NCI-H524 (cell line): ENCODE measurements around the gene SNCG.
A peak's percentile ranks its signal among the peaks of the same experiment; 100 is the strongest.
"Not testable (repeated sequence)": the region's sequence is repeated elsewhere in the genome, so short reads cannot be mapped to it uniquely, and the experiment has no call there.

ENCODE experiments used
- DNase-seq, 2 experiments: peaks; one replicate each; lab custom pipeline; 2025; lab: John Stamatoyannopoulos, UW

SNCG gene

GRCh38 chr10:86958116-86958900 is at the start of gene SNCG:
Gene SNCG, plus strand, starts transcription at chr10:86958599. Its CDS starts 99 bp downstream, at chr10:86958698.
- peak in 1 of 2 experiments; percentile 11 for DNase-seq

- DNase-seq: no peak
These were observed 43.7 kb upstream of the SNCG start for GRCh38 chr10:86914734-86915133.

GRCh38 chr10:86918022-86918471 is 40.4 kb upstream of the SNCG start:
- no peak for DNase-seq

DNA sequence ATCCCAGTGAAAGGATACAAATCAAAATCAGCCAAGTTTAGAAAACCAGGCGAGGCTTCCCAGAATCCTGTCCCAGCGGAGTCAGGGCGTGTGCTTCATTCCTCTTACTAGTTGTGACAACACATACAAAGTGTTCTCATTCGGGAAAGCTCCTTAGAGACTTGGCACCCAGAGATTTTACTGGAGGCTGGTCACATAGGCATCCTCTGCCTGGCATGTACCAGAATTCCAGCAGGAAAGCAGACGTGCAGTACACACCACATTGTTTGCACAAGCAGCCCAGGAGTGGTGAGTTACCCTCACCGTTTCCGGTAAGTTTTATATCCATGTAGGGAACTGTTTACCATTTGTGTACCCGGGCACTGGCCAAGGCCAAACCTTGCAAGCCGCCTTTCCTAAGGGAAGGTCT is 35.8 kb upstream of the SNCG start:
- DNase-seq: no peak

- DNase-seq: no peak
These were observed 28.7 kb upstream of the SNCG start for GRCh38 chr10:86929468-86930380.

DNA sequence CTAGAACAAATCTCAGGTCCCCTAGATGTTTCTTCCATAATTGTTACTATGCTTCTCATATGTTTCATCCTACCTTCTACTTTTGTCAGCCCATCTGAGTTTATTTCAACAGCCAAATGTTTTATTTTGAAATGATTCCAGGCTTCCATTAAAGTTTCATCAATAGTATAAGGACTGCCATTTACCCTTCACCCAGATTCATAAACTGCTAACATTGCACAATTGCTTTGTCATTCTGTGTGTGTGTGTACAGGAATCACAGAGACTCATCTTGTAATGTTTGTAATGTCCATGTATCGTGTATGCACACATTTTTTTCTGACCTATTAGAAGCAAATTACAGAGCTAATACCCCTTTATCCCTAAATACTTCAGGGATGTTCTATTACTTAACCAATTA is 26.5 kb upstream of the SNCG start:
- no peak for DNase-seq

DNA sequence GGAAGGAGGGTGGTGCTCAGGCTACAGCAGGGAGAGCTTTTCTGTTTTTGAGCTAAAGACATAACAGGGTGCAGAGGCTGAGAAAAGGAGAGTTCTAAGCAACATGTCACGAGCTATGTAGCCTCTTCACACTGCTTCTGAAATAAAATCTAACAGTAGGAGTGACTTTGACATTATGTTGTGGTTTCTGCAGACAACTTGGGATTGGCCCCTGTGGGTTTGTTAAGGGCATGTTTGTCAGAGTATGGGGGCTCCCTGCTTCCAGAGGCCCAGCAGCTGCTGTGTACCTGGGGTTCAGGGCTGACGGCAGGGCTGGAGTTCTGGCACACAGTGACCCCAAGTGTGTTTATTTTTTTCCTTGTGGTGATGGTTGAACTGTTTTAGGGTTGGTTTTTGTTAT is 25.7 kb upstream of the SNCG start:
- no peak for DNase-seq

GRCh38 chr10:86934162-86934711 is 24.2 kb upstream of the SNCG start:
- not testable (repeated sequence) for DNase-seq

DNA sequence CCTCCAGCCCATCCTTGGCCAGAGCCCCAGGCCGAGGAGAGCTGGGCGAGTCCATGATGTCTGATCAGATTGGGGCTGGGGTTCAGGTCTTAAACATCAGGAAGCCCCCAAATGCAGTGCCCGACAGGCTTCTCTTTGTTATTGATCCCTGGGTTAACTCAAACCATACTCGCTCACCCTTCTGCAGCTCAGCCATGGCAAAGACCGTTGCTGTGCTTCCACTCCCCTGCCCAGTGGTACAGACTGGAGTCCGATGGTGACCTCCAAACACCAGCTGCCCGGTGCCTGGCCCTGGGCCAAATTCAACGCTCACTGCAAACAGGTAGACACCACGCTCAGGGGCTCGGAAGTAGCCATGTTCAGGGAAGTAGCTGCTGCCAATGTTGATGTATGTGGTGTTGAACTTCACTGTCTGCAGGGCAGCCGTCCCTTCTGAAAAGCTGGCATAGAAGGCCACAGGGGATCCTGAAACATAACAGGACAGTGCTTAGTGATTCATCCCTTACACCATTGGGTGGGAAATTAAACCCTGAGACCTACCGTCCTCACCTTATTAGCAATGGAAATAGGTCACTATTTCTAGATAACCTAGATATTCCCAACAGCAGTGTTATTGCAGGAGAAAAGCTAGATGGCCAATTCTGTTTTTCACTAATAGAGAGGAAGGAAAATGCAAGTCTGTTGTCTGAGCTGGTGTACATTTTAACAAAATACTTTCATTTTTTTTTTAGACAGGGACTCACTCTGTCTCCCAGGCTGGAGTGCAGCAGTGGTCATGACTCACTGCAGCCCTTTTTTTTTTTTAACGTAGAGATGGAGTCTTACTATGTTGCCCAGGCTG is 21.5 kb upstream of the SNCG start:
- DNase-seq: no peak

- DNase-seq: no peak
These were observed 20.8 kb upstream of the SNCG start for GRCh38 chr10:86937502-86938154.

DNA sequence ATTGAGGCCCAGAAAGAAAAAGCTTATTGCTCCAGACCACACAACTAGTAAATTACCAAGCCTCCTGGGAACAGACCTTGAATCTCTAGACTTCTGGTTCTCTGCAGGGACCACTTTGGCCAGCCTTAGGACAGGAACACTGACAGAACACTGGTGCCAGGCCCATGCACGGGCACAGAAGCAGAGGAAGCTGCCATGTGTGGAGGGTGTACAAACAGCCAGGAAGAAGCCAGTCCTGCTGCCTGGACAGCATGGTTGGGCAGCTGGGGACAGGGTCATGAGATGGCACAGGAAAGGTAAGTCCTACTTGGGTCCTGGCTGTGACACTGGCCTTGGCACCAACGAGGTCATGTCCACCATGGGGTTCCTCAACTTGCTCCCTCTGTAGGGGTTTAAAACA is 20.1 kb upstream of the SNCG start:
- no peak for DNase-seq

DNA sequence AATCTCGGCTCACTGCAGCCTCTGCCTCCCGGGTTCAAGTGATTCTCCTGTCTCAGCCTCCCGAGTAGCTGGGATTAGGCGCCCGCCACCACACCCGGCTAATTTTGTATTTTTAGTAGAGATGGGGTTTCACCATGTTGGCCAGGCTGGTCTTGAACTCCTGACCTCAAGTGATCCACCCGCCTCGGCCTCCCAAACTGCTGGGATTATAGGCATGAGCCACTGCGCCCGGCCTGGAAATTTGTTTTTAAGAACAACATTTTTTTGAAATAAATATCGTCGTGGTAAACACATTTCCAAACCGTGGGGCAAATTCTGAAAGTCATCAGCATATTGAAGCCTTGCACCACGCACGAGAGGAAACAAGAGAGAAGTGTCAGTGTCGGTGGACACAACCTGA is 18.3 kb upstream of the SNCG start:
- DNase-seq: not testable (repeated sequence)

DNA sequence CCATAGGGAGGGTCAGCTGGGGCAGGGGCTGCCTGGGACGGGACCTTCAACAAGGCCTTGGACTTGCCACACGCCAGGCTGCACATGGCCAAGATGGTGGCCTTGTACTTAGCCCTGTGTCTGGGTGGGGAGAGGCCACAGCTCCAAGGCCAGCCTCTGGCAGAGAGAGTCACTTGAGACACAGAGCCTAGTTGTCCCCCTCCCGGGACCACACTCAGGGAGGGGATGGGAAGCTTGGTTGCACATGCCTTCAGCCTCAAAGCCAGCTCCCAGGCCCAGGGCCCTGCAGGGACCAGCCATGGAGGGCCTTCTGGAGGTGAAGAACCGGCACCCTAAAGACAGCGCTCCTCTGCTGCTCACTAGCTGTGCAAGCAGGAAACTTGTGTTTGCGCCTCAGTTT is 17.7 kb upstream of the SNCG start:
- no peak for DNase-seq

DNA sequence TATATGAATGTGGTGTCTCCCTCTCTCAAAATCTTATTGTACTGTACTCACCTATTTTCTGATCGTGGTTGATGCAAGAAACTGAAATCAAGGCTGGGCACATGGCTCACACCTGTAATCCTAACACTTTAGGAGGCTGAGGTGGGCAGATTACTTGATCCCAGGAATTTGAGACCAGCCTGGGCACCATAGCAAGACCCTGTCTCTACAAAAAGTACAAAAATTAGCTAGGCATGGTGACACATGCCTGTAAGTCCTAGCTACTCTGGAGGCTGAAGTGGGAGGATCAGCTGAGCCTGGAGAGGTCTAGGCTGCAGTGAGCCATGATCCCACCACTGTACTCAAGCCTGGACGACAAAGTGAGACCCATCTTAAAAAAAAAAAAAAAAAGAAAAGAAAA is 17.0 kb upstream of the SNCG start:
- DNase-seq: no peak

DNA sequence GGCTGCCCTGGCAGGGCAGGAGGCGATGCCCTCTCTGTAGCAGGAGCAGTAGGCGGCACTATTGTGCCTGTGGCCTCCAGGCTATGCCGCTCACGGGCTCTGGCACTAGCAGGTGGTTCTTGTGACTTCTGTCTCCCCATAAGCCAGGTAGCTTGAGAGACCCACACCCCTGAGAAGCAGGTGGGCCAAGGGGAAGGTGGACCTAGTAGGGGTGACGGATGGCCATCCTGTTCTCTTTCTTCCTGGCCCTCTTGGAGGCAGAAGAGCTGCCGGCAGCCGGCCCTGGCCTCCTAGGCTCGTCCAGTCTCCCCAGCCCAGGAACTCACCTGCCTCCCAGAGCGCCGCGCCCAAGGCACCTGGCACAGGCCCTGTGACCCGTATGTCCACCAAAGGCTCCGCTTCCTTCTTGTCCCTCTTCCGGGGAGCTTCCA is 16.4 kb upstream of the SNCG start:
- no peak for DNase-seq

- no peak for DNase-seq
These were observed 15.7 kb upstream of the SNCG start for GRCh38 chr10:86942441-86943315.

GRCh38 chr10:86943316-86944030 is 14.9 kb upstream of the SNCG start:
- DNase-seq: no peak

- DNase-seq: peak in 1 of 2 experiments; percentile 20
These were observed 14.4 kb upstream of the SNCG start for GRCh38 chr10:86944031-86944419.

DNA sequence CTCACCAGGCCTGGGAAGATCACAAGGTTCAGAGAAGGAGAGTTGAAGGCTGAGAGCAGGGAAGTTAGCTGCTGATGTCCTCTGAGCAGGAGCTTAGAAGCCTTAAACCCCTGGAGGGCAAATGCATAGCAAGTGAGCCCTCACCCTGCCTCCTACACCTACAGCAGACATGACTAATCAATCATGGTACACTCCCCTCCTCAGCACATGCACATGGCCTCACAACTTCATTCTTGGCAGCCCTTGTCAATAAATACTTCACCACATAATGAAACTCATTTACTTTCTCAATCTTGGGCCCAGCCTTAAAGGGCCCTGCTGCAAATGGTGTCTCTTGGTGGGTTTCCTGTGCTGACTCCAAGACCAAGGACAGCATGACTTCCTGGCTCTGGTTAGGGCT is 13.9 kb upstream of the SNCG start:
- no peak for DNase-seq

DNA sequence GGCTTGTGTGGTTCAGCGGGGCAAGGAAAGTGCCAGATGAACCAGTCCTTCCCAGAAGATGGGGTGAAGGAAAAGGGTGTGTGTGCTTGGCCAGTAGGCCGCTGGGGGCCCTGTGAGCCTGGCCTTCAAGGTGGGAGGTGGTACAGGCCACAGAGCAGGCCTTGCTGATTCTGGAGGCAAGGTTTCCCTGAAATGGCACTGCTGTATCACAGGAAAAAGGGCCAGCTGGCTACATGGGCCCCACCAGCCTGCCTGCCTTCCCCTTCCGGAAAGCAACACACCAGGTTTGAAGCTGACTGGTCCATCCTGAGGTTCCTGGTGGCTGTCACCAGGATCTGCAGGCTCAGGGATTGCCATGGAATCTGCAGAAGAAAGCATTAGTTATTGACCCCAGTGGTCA is 13.5 kb upstream of the SNCG start:
- DNase-seq: no peak
